H1 (cell line): ENCODE data around the gene HSF5. TPM values are rescaled to one million over a fixed set of nuclear protein-coding genes. Genes with fewer than 3 reads are reported as not detected.
A peak's percentile ranks its signal among the peaks of the same experiment; 100 is the strongest.

Experiments
- CTCF ChIA-PET: fragments of 300-600 bp; sonication (Branson Sonifier 250); formaldehyde crosslinking; loops from one replicate; lab custom pipeline; 2021; ENCODE audit not compliant: partially characterized antibody; lab: Charles Lee
- POLR2A ChIA-PET: fragments of 300-600 bp; sonication (Branson Sonifier 250); formaldehyde crosslinking; loops from one replicate; lab custom pipeline; 2021; ENCODE audit warnings: inconsistent platforms; ENCODE audit not compliant: partially characterized antibody; lab: Charles Lee
- DNase-seq, 2 experiments: peaks; one replicate each; pipeline versions ENCODE4 v3.0.0 to v3.0.0-alpha.2; 2010 to 2022; ENCODE audit warnings: low spot score in 2 of 2, low read depth in 1 of 2, mixed read lengths in 1 of 2
- FAIRE-seq: peaks from 2 replicates; lab custom pipeline; 2011; peaks lifted over from hg19 to GRCh38; lab: Jason Lieb, UNC
- H2AFZ ChIP-seq: 2 replicates; pipeline ENCODE4 v1.8.1; 2012; ENCODE audit warnings: low read length, inconsistent platforms
- H2AK5ac ChIP-seq: 2 replicates; pipeline ENCODE4 v1.6.1; 2013; ENCODE audit warnings: low read depth, low read length
- H2BK120ac ChIP-seq: replicated peaks from 2 replicates; pipeline ENCODE3; 2013; ENCODE audit warnings: low read depth, low read length, inconsistent platforms
- H2BK12ac ChIP-seq: 2 replicates; pipeline ENCODE4 v1.6.1; 2013; ENCODE audit warnings: low read depth, low read length
- H2BK15ac ChIP-seq: 2 replicates; pipeline ENCODE4 v1.6.1; 2013; ENCODE audit warnings: low read length
- H2BK20ac ChIP-seq: 2 replicates; pipeline ENCODE4 v1.6.1; 2013; ENCODE audit warnings: low read length
- H2BK5ac ChIP-seq: 2 replicates; pipeline ENCODE4 v1.6.1; 2013; ENCODE audit warnings: low read depth, low read length
- H3K14ac ChIP-seq: 2 replicates; pipeline ENCODE4 v1.6.1; 2013; ENCODE audit warnings: inconsistent platforms; ENCODE audit not compliant: insufficient read length
- H3K18ac ChIP-seq: 2 replicates; pipeline ENCODE4 v1.6.1; 2013; ENCODE audit warnings: low read length; ENCODE audit errors: extremely low read depth
- H3K23ac ChIP-seq: 2 replicates; pipeline ENCODE4 v1.6.1; 2013; ENCODE audit warnings: inconsistent platforms; ENCODE audit not compliant: insufficient read length
- H3K23me2 ChIP-seq: 2 replicates; pipeline ENCODE4 v1.6.1; 2013; ENCODE audit warnings: low read depth, low read length
- H3K27ac ChIP-seq: 2 replicates; pipeline ENCODE4 v1.6.1; 2011; ENCODE audit warnings: low read depth, low read length, inconsistent platforms
- H3K27me3 ChIP-seq, 4 experiments: replicated peaks in 1 of 4; 1 replicate in 1 of 4; 2 replicates in 3 of 4; pipeline versions ENCODE4 v1.6.1 to v1.8.1; 2011 to 2013; ENCODE audit warnings: low read length in 3 of 4, mild to moderate bottlenecking in 3 of 4, inconsistent platforms in 2 of 4, mixed read lengths in 2 of 4, moderate library complexity in 1 of 4; ENCODE audit not compliant: control insufficient read depth in 3 of 4, insufficient read depth in 3 of 4; ENCODE audit errors: extremely low read depth in 1 of 4
- H3K36me3 ChIP-seq, 4 experiments: 2 replicates each; pipeline versions ENCODE4 v1.6.1 to v1.8.1; 2011 to 2013; ENCODE audit warnings: mild to moderate bottlenecking in 4 of 4, low read length in 3 of 4, moderate library complexity in 2 of 4, control low read depth in 1 of 4, inconsistent platforms in 1 of 4; ENCODE audit not compliant: insufficient read depth in 4 of 4, control insufficient read depth in 2 of 4
- H3K4ac ChIP-seq: replicated peaks from 2 replicates; pipeline ENCODE3; 2013; ENCODE audit warnings: low read length, low read depth, mixed read lengths, inconsistent platforms; ENCODE audit not compliant: insufficient read length
- H3K4me1 ChIP-seq, 4 experiments: replicated peaks in 1 of 4; 1 replicate in 1 of 4; 2 replicates in 3 of 4; pipeline versions ENCODE4 v1.6.1 to v1.8.1; 2011 to 2013; ENCODE audit warnings: low read length in 3 of 4, inconsistent platforms in 2 of 4, mixed read lengths in 1 of 4; ENCODE audit not compliant: insufficient read depth in 4 of 4, control insufficient read depth in 3 of 4
- H3K4me2 ChIP-seq, 2 experiments: 2 replicates each; pipeline versions ENCODE4 v1.6.1 to v1.8.1; 2011 to 2013; ENCODE audit warnings: low read depth in 2 of 2, low read length in 2 of 2, control low read depth in 1 of 2, inconsistent platforms in 1 of 2, mild to moderate bottlenecking in 1 of 2; ENCODE audit not compliant: insufficient read depth in 1 of 2
- H3K4me3 ChIP-seq, 4 experiments: fragments of 200-600, 300-600 bp in 1 of 4; sonication (generic), shearing (Covaris generic), sonication (Bioruptor Twin) in 1 of 4; 2 replicates each; pipeline versions ENCODE4 v1.5.1 to v1.8.1; 2011 to 2016; ENCODE audit warnings: low read length in 4 of 4, low read depth in 3 of 4, control low read depth in 2 of 4, inconsistent platforms in 2 of 4, mild to moderate bottlenecking in 2 of 4, mixed read lengths in 1 of 4, moderate library complexity in 1 of 4; ENCODE audit not compliant: insufficient read depth in 2 of 4; ENCODE audit errors: extremely low read depth in 1 of 4
- H3K56ac ChIP-seq: replicated peaks from 2 replicates; pipeline ENCODE3; 2013; ENCODE audit warnings: low read depth, mild to moderate bottlenecking, mixed read lengths, low read length, inconsistent platforms; ENCODE audit not compliant: insufficient read length
- H3K79me1 ChIP-seq: 2 replicates; pipeline ENCODE4 v1.6.1; 2013; ENCODE audit warnings: low read depth, low read length, control low read depth
- H3K79me2 ChIP-seq, 2 experiments: 2 replicates each; pipeline versions ENCODE4 v1.6.1 to v1.8.1; 2012 to 2013; ENCODE audit warnings: low read length in 2 of 2, mild to moderate bottlenecking in 2 of 2, inconsistent platforms in 1 of 2; ENCODE audit not compliant: insufficient read depth in 2 of 2, control insufficient read depth in 1 of 2
- H3K9ac ChIP-seq, 4 experiments: replicated peaks in 1 of 4; 1 replicate in 1 of 4; 2 replicates in 3 of 4; pipeline versions ENCODE4 v1.6.1 to v1.8.1; 2011 to 2013; ENCODE audit warnings: low read depth in 3 of 4, low read length in 3 of 4, control low read depth in 2 of 4, mild to moderate bottlenecking in 2 of 4, moderate library complexity in 2 of 4, inconsistent platforms in 1 of 4; ENCODE audit errors: extremely low read depth in 1 of 4
- H3K9me3 ChIP-seq, 2 experiments: 2 replicates each; pipeline versions ENCODE4 v1.6.1 to v1.8.1; 2012 to 2013; ENCODE audit warnings: mild to moderate bottlenecking in 2 of 2, moderate library complexity in 2 of 2, control low read depth in 1 of 2, inconsistent platforms in 1 of 2, low read depth in 1 of 2, low read length in 1 of 2, mixed read lengths in 1 of 2; ENCODE audit not compliant: insufficient read depth in 2 of 2
- H4K20me1 ChIP-seq, 2 experiments: replicated peaks in 1 of 2; 2 replicates each; pipeline versions ENCODE3 to v1.8.1; 2011 to 2013; ENCODE audit warnings: inconsistent platforms in 2 of 2, low read length in 2 of 2, mild to moderate bottlenecking in 1 of 2; ENCODE audit not compliant: insufficient read depth in 2 of 2, control insufficient read depth in 1 of 2
- H4K5ac ChIP-seq: 2 replicates; pipeline ENCODE4 v1.6.1; 2013; ENCODE audit warnings: low read length, low read depth, mixed read lengths, inconsistent platforms; ENCODE audit not compliant: insufficient read length
- H4K8ac ChIP-seq: 2 replicates; pipeline ENCODE4 v1.8.0; 2013; ENCODE audit warnings: mild to moderate bottlenecking, moderate library complexity, low read length, inconsistent platforms; ENCODE audit not compliant: insufficient read depth; ENCODE audit errors: extremely low read depth
- H4K91ac ChIP-seq: replicated peaks from 2 replicates; pipeline ENCODE3; 2013; ENCODE audit warnings: low read length, mixed read lengths, inconsistent platforms; ENCODE audit not compliant: insufficient read length
- CEBPB ChIP-seq: IDR thresholded peaks from 2 replicates; pipeline ENCODE4 v1.6.1; 2012; ENCODE audit warnings: low read depth, low read length
- KDM5A ChIP-seq: fragments of 200-600 bp; IDR thresholded peaks from 2 replicates; pipeline ENCODE4 v1.7.1; 2012; ENCODE audit warnings: mild to moderate bottlenecking, low read length, inconsistent platforms, mixed read lengths
- RAD21 ChIP-seq, 2 experiments: IDR thresholded peaks in 1 of 2; conservative IDR thresholded peaks in 1 of 2; 2 replicates each; pipeline ENCODE4 v1.6.1; 2011; ENCODE audit warnings: low read depth in 2 of 2, low read length in 2 of 2, improper control_type of control experiment in 1 of 2, inconsistent platforms in 1 of 2, mild to moderate bottlenecking in 1 of 2, moderate library complexity in 1 of 2
- SUZ12 ChIP-seq: fragments of 200-600 bp; sonication (generic); IDR thresholded peaks from 2 replicates; pipeline ENCODE4 v1.6.1; 2012; ENCODE audit warnings: mild to moderate bottlenecking, inconsistent platforms, low read length, moderate library complexity, mixed read lengths
- TAF7 ChIP-seq: optimal IDR thresholded peaks from 2 replicates; pipeline ENCODE3; 2011; ENCODE audit warnings: low read depth, mild to moderate bottlenecking, inconsistent platforms, low read length, moderate library complexity, borderline replicate concordance
- WGBS, 2 experiments: shearing (Covaris generic) in 1 of 2; methylation state at CpG; one replicate each; pipeline versions ENCODE4 v1.1.6 to v1.1.7; 2013 to 2015; ENCODE audit warnings: low lambda C conversion rate in 2 of 2, mixed read lengths in 2 of 2, inconsistent platforms in 1 of 2, low coverage in 1 of 2, missing lambda C conversion rate in 1 of 2; ENCODE audit not compliant: insufficient replicate concordance in 2 of 2, insufficient coverage in 1 of 2, insufficient read length in 1 of 2; ENCODE audit errors: extremely low coverage in 1 of 2, missing lambda C conversion rate in 1 of 2; 5-methylcytosine and 5-hydroxymethylcytosine counted together
- polyA plus RNA-seq, 7 experiments: library from polyadenylated mRNA; depleted of rRNA in 3 of 7; stranded (reverse) in 5 of 7; unstranded in 2 of 7; fragments of >200 nt in 5 of 7; fragments of 200-250 nt in 2 of 7; gene quantifications; 1 replicate in 5 of 7; 2 replicates in 1 of 7; 4 replicates in 1 of 7; pipeline versions ENCODE4 v1.2.1 to v1.2.3, GENCODE V29; 2011 to 2013; ENCODE audit warnings: missing spikeins in 2 of 7, mixed read lengths in 2 of 7
- total RNA-seq: library from RNA; stranded (reverse); fragmentation: NEBNext Ultra II Directional; extraction: Animal tissue kit (Norgen Biotek cat#: 25700); gene quantifications from 2 replicates; pipeline ENCODE4 v1.2.1, GENCODE V29; 2021

The HSF5 gene
- total and polyA plus RNA-seq, 2 of the 8 experiments (the other 6 are each of a cell fraction or from before 2014, with no cell fraction given), result not detected

GRCh38 chr17:58507123-58507634 lies 19.0 kb upstream of the HSF5 start:
- H2BK12ac ChIP-seq, result no peak overlapping the region
- no peak overlapping the region for H3K4me3 ChIP-seq
- H3K23me2 ChIP-seq, result no peaks in the 10 kb centered on the region
- H4K8ac ChIP-seq, result no peak overlapping the region
- H3K4ac ChIP-seq, result no peak overlapping the region
- no peak overlapping the region for H3K23ac ChIP-seq
- CTCF ChIA-PET, result interaction anchor here (1.3 kb wide), 1 partner anchor 11 kb away, joined by 3 read pairs; no protein-coding TSS in a partner anchor
- H4K91ac ChIP-seq, result no peak overlapping the region
- POLR2A ChIA-PET, result no interaction called here
- peaks cover 0 to under 1% of the 10 kb centered on the region in 2 experiments; a peak in 1 of 4 replicates for H3K79me2 ChIP-seq
- H3K14ac ChIP-seq, result no peak overlapping the region
- H3K36me3 ChIP-seq, result peaks cover 41 to 89% (median 74%) of the 10 kb centered on the region in 4 experiments
- no peaks in the 10 kb centered on the region for H3K79me1 ChIP-seq
- H3K9me3 ChIP-seq, result no peaks in the 10 kb centered on the region
- H3K56ac ChIP-seq, result no peak overlapping the region
- no peak overlapping the region for H3K27ac ChIP-seq
- H2AFZ ChIP-seq, result no peak overlapping the region
- WGBS, 2 experiments, result 88% methylated on average over 13 of the region's 13 CpGs; no CpG with 5 or more reads in 1 of the 2 experiments
- H3K18ac ChIP-seq, result no peak overlapping the region
- no peak overlapping the region for H2BK5ac ChIP-seq
- no peak overlapping the region for H3K4me2 ChIP-seq
- no peak overlapping the region for H3K9ac ChIP-seq
- H4K5ac ChIP-seq, result no peak overlapping the region
- peaks cover 8 to 9% of the 10 kb centered on the region in 2 experiments for H4K20me1 ChIP-seq
- H2BK15ac ChIP-seq, result no peak overlapping the region
- no peak overlapping the region for H2AK5ac ChIP-seq
- no peaks in the 10 kb centered on the region for H3K4me1 ChIP-seq
- H3K27me3 ChIP-seq, result no peaks in the 10 kb centered on the region
- no peak overlapping the region for H2BK120ac ChIP-seq
- no peak overlapping the region for H2BK20ac ChIP-seq
- DNase-seq (no peak), FAIRE-seq (no peak)
- TF ChIP-seq SUZ12, result no peak
- TF ChIP-seq TAF7, result no peak
- no peak for TF ChIP-seq RAD21 (IDR thresholded peaks at IDR 0.05 in 1 of 2, conservative IDR thresholded peaks at IDR 0.05 in 1 of 2; ENCODE audit: low read depth in 2 of 2, low read length in 2 of 2)
- TF ChIP-seq KDM5A, result no peak
- TF ChIP-seq CEBPB, result 0 out of 2 replicates have a peak, but pooled peaks have one; percentile 35
